Panc1 (cell line): Measurements from ENCODE around the gene ALX1. TPM values are rescaled to one million over a fixed set of nuclear protein-coding genes. Genes with fewer than 3 reads are reported as not detected.

Experiments used
- ATAC-seq: fragments of 200-7000 bp; cut with Tn5 transposase; 2 replicates; pipeline ENCODE4 v1.9.1; 2020; ENCODE audit warnings: mild to moderate bottlenecking, moderate library complexity
- BruUV-seq: library from RNA; stranded (reverse); fragments of 400-500 nt; replicated peaks from 2 replicates; lab custom pipeline; 2021; lab: Mats Ljungman, UMichigan
- CTCF ChIA-PET: fragments of 300-600 bp; sonication (Branson Sonifier 250); formaldehyde crosslinking; loops from one replicate; lab custom pipeline; 2022; ENCODE audit warnings: antibody characterized with exemption; lab: Charles Lee
- POLR2A ChIA-PET: fragments of 300-600 bp; sonication (Branson Sonifier 250); formaldehyde crosslinking; loops from one replicate; lab custom pipeline; 2022; ENCODE audit warnings: antibody characterized with exemption; lab: Charles Lee
- DNase-seq: peaks from one replicate; pipeline ENCODE4 v3.0.0-alpha.2; 2010; ENCODE audit warnings: low read depth, low spot score
- H3K27ac ChIP-seq: 2 replicates; pipeline ENCODE4 v1.5.1; 2011; ENCODE audit warnings: mild to moderate bottlenecking, low read length, inconsistent platforms
- H3K27me3 ChIP-seq: fragments of 200-500 bp; sonication (Bioruptor generic); 2 replicates; pipeline ENCODE4 v1.6.0; 2014; ENCODE audit warnings: low read length, inconsistent platforms; ENCODE audit not compliant: control insufficient read depth, insufficient read depth
- H3K36me3 ChIP-seq: fragments of 200-500 bp; sonication (Bioruptor generic); 2 replicates; pipeline ENCODE4 v1.5.1; 2014; ENCODE audit warnings: inconsistent platforms, mild to moderate bottlenecking, low read length, moderate library complexity; ENCODE audit not compliant: control insufficient read depth, insufficient read depth
- H3K4me1 ChIP-seq: 2 replicates; pipeline ENCODE4 v1.5.1; 2011; ENCODE audit warnings: inconsistent platforms, mild to moderate bottlenecking, low read length, moderate library complexity; ENCODE audit not compliant: control insufficient read depth, insufficient read depth
- H3K4me3 ChIP-seq, 2 experiments: 2 replicates each; pipeline ENCODE4 v1.5.1; 2011 to 2012; ENCODE audit warnings: low read depth in 2 of 2, low read length in 2 of 2, mild to moderate bottlenecking in 2 of 2, inconsistent platforms in 1 of 2, moderate library complexity in 1 of 2
- H3K9me3 ChIP-seq: fragments of 200-500 bp; sonication (Bioruptor generic); 2 replicates; pipeline ENCODE4 v1.5.1; 2014; ENCODE audit warnings: low read depth, mild to moderate bottlenecking, inconsistent platforms, low read length, moderate library complexity; ENCODE audit not compliant: control insufficient read depth, insufficient read depth
- POLR2AphosphoS5 ChIP-seq: IDR thresholded peaks from 2 replicates; pipeline ENCODE4 v1.6.1; 2012; ENCODE audit warnings: mild to moderate bottlenecking, low read depth, low read length, moderate library complexity
- SIN3A ChIP-seq: IDR thresholded peaks from 2 replicates; pipeline ENCODE4 v1.6.1; 2012; ENCODE audit warnings: low read depth, mild to moderate bottlenecking, low read length, moderate library complexity, borderline replicate concordance; ENCODE audit not compliant: insufficient read depth
- TCF7L2 ChIP-seq: IDR thresholded peaks from 2 replicates; pipeline ENCODE4 v1.6.1; 2011; ENCODE audit warnings: mild to moderate bottlenecking, low read depth, low read length, inconsistent platforms
- in situ Hi-C: cut with HindIII; loops from 2 replicates; pipeline ENCODE4 v1.10.0; 2016; ENCODE audit warnings: low sequenced_read_pairs, low pct_unique_long_range_greater_than_20kb
- intact Hi-C: fragments of 100-400 bp; cut with micrococcal nuclease; formaldehyde crosslinking; loops from one replicate; pipeline ENCODE4 v1.10.0; 2022; ENCODE audit not compliant: unreplicated experiment
- total RNA-seq: library from RNA; stranded (reverse); gene quantifications from one replicate; pipeline ENCODE4 v1.2.1, GENCODE V29; 2021; ENCODE audit not compliant: unreplicated experiment
- TF ChIP-seq, protein P1 (sequence below), 2 experiments: IDR thresholded peaks; 2 replicates each; pipeline ENCODE4 v1.6.1; 2011 to 2012; ENCODE audit warnings: low read depth in 2 of 2, control low read depth in 1 of 2, low read length in 1 of 2, mild to moderate bottlenecking in 1 of 2, moderate library complexity in 1 of 2; ENCODE audit not compliant: insufficient read depth in 1 of 2
- TF ChIP-seq, protein P2 (sequence below): fragments of 450-650 bp; IDR thresholded peaks from 2 replicates; pipeline ENCODE4 v1.5.1; 2017; ENCODE audit warnings: mild to moderate bottlenecking

ALX1 gene
- total RNA-seq, 1 experiment from 2014 or later, result 0.23 TPM

DNA sequence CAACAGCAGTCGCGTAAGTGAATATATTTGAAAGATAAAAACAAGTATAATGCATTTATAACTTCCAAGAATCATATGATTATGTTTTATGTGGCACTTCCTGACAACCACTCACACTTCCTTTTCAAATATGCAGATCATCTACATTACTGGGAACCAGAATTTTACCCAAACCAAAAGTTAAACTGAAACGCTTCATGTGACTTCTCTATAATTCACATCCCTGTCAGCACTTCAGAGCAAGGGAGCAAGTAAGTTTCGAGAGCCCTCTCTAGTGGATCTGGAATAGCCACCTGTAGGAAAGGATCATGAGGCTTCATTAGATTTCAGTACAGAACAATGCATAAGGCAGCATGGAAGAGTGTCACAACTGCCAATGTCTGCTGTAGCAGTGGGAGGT, 13.7 kb upstream of the ALX1 start:
- in situ Hi-C loops (no loop called here), intact Hi-C loops (no loop called here)
- Histone ChIP-seq H3K9me3 (no peaks in the 10 kb centered on the region), H3K27me3 (no peaks in the 10 kb centered on the region), H3K4me1 (no peaks in the 10 kb centered on the region), H3K36me3 (no peaks in the 10 kb centered on the region), H3K4me3 (no peak overlapping the region), H3K27ac (no peak overlapping the region)
- ChIA-PET CTCF (no interaction called here), POLR2A (no interaction called here)
- no peak for ATAC-seq
- no peak for TF ChIP-seq POLR2AphosphoS5
- TF ChIP-seq, protein P1, sequence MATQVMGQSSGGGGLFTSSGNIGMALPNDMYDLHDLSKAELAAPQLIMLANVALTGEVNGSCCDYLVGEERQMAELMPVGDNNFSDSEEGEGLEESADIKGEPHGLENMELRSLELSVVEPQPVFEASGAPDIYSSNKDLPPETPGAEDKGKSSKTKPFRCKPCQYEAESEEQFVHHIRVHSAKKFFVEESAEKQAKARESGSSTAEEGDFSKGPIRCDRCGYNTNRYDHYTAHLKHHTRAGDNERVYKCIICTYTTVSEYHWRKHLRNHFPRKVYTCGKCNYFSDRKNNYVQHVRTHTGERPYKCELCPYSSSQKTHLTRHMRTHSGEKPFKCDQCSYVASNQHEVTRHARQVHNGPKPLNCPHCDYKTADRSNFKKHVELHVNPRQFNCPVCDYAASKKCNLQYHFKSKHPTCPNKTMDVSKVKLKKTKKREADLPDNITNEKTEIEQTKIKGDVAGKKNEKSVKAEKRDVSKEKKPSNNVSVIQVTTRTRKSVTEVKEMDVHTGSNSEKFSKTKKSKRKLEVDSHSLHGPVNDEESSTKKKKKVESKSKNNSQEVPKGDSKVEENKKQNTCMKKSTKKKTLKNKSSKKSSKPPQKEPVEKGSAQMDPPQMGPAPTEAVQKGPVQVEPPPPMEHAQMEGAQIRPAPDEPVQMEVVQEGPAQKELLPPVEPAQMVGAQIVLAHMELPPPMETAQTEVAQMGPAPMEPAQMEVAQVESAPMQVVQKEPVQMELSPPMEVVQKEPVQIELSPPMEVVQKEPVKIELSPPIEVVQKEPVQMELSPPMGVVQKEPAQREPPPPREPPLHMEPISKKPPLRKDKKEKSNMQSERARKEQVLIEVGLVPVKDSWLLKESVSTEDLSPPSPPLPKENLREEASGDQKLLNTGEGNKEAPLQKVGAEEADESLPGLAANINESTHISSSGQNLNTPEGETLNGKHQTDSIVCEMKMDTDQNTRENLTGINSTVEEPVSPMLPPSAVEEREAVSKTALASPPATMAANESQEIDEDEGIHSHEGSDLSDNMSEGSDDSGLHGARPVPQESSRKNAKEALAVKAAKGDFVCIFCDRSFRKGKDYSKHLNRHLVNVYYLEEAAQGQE (IDR thresholded peaks at IDR 0.05; ENCODE audit: insufficient read depth in 1 of 2, low read depth in 2 of 2, low read length in 1 of 2), result no peak
- TF ChIP-seq, protein P2, sequence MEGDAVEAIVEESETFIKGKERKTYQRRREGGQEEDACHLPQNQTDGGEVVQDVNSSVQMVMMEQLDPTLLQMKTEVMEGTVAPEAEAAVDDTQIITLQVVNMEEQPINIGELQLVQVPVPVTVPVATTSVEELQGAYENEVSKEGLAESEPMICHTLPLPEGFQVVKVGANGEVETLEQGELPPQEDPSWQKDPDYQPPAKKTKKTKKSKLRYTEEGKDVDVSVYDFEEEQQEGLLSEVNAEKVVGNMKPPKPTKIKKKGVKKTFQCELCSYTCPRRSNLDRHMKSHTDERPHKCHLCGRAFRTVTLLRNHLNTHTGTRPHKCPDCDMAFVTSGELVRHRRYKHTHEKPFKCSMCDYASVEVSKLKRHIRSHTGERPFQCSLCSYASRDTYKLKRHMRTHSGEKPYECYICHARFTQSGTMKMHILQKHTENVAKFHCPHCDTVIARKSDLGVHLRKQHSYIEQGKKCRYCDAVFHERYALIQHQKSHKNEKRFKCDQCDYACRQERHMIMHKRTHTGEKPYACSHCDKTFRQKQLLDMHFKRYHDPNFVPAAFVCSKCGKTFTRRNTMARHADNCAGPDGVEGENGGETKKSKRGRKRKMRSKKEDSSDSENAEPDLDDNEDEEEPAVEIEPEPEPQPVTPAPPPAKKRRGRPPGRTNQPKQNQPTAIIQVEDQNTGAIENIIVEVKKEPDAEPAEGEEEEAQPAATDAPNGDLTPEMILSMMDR, result no peak
- no peak for TF ChIP-seq TCF7L2
- TF ChIP-seq SIN3A, result no peak
- no TSS peak for BruUV-seq
- DNase-seq, result no peak

DNA sequence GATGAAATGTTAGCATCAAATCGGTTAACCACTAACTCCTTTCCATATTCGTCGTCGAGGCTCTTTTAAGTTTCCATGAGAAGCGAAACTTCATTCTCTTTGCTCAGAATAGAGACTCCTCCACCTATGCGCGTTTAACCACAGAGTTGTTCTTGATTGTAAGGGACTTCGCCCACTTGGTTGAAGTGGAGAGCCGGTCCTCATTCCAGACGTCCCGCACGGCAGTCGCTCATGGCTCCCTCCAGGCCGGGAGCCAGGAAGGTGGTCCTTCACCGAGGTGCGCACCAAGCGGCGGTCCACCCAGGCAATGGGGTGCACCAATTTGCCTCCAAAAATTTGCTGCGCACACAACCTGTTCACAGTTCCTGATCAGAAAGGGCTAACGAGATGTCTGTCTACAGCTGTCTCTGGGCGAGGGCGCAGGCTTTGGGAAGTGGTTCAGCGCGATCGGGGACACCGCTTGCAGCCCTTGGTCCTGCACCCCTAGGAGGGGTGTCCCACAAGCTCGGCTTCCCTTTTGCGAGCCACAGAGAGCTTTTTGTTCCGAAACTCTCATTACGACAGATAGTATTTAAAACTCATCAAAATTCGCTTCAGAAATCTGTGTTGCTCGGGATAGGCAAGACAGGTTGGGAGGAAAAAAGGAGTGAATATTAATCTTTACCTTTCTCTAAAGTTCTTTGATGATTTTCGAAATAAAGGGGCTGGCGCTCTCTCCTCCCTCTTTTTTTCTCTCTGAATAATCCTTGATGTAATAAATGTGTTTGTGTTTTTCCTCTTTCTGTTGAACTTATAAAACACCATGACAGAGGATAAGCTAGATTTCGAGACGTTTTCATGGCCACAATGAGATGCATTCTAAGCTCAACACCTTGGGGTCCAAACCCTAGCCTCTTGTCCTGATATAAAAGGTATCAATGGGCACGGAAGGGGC, 6.4 kb upstream of the ALX1 start:
- H3K4me1 ChIP-seq, result no peaks in the 10 kb centered on the region
- ChIA-PET CTCF (no interaction called here), POLR2A (no interaction called here)
- BruUV-seq, result no TSS peak
- H3K4me3 ChIP-seq, result peak overlapping the region; percentile 8 to 47; a peak in 3 of 4 replicates
- H3K27ac ChIP-seq, result no peak overlapping the region
- ATAC-seq, result peak; percentile 72
- in situ Hi-C loops (no loop called here), intact Hi-C loops (no loop called here)
- no peaks in the 10 kb centered on the region for H3K36me3 ChIP-seq
- TF ChIP-seq, protein P2, result no peak
- TF ChIP-seq POLR2AphosphoS5, result no peak
- TF ChIP-seq, protein P1 (IDR thresholded peaks at IDR 0.05; ENCODE audit: insufficient read depth in 1 of 2, low read depth in 2 of 2, low read length in 1 of 2), result no peak
- TF ChIP-seq SIN3A, result no peak
- TF ChIP-seq TCF7L2, result no peak
- H3K9me3 ChIP-seq, result no peaks in the 10 kb centered on the region
- no peak for DNase-seq
- peaks cover 10% of the 10 kb centered on the region for H3K27me3 ChIP-seq
